Measurements from ENCODE around the gene MMP13. TPM values are rescaled to one million over a fixed set of nuclear protein-coding genes. Genes with fewer than 3 reads are reported as not detected.

Gene MMP13
- total RNA-seq, 2 experiments from 2014 or later = not detected

DNA sequence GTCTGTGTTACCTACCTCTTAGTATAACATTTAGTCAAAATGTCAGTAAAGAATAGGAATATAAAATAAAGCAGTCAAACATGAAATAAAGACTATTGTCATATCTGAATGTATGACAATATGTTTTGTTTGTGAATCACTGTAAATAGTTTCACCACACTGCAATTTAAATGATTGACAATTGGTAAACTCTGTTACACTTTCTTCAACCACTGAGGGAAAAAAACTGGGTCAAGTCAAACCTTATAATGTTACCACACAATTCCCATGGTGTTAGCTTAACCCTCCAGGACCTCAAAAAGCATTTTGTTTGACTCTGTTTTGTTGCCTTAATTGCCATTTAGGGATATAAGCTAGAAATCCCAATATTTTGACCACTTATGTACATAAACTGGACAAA, 10.5 kb upstream of the MMP13 start:
- no peaks in the 10 kb centered on the region for H3K9me3 ChIP-seq (ENCODE audit: low read length)
- DNase-seq (ENCODE audit: low spot score) = no peak
- no peaks in the 10 kb centered on the region for H3K36me3 ChIP-seq (ENCODE audit: insufficient read depth, low read length)
- H4K20me1 ChIP-seq (ENCODE audit: insufficient read depth, low read length) = no peaks in the 10 kb centered on the region
- H3K4me2 ChIP-seq (ENCODE audit: low read length) = no peak overlapping the region
- CTCF ChIA-PET (ENCODE audit: unreplicated experiment) = no interaction called here
- POLR2A ChIA-PET = interaction anchor here (0.6 to 1.3 kb wide), 2 partner anchors 10 to 100 kb away, joined by 3 to 5 read pairs; no protein-coding TSS in a partner anchor
- no peak overlapping the region for H3K4me3 ChIP-seq (ENCODE audit: low read depth, low read length, poor library complexity, severe bottlenecking)
- intact Hi-C loops (cut with micrococcal nuclease; ENCODE audit: unreplicated experiment) = no loop called here
- BruUV-seq (replicated peaks) = no TSS peak
- H3K27ac ChIP-seq (ENCODE audit: low read depth, low read length, poor library complexity, severe bottlenecking) = no peak overlapping the region
- no peak for TF ChIP-seq EZH2phosphoT487 (IDR thresholded peaks at IDR 0.05; ENCODE audit: borderline replicate concordance, low read depth, low read length)
- TF ChIP-seq CTCF (conservative IDR thresholded peaks at IDR 0.05; ENCODE audit: low read length) = no peak
- H3K79me2 ChIP-seq (ENCODE audit: insufficient read depth, low read depth, low read length) = no peaks in the 10 kb centered on the region
- no peaks in the 10 kb centered on the region for H3K9me2 ChIP-seq (ENCODE audit: insufficient read depth, low read length)
- H2AFZ ChIP-seq (ENCODE audit: low read length) = no peak overlapping the region
- no peaks in the 10 kb centered on the region for H3K4me1 ChIP-seq (ENCODE audit: insufficient read depth, low read length, poor library complexity, severe bottlenecking)

GRCh38 chr11:102964867-102965266, 9.3 kb upstream of the MMP13 start:
- DNase-seq (ENCODE audit: low spot score) = no peak
- Histone ChIP-seq H3K79me2 (ENCODE audit: insufficient read depth, low read depth, low read length) (no peaks in the 10 kb centered on the region), H3K9me2 (ENCODE audit: insufficient read depth, low read length) (no peaks in the 10 kb centered on the region), H3K36me3 (ENCODE audit: insufficient read depth, low read length) (no peaks in the 10 kb centered on the region), H3K4me3 (ENCODE audit: low read depth, low read length, poor library complexity, severe bottlenecking) (no peak overlapping the region), H3K9me3 (ENCODE audit: low read length) (no peaks in the 10 kb centered on the region), H4K20me1 (ENCODE audit: insufficient read depth, low read length) (no peaks in the 10 kb centered on the region), H3K4me1 (ENCODE audit: insufficient read depth, low read length, poor library complexity, severe bottlenecking) (no peaks in the 10 kb centered on the region), H3K4me2 (ENCODE audit: low read length) (no peak overlapping the region), H2AFZ (ENCODE audit: low read length) (no peak overlapping the region), H3K27ac (ENCODE audit: low read depth, low read length, poor library complexity, severe bottlenecking) (no peak overlapping the region)
- intact Hi-C loops (cut with micrococcal nuclease; ENCODE audit: unreplicated experiment) = no loop called here
- ChIA-PET CTCF (ENCODE audit: unreplicated experiment) (no interaction called here), POLR2A (interaction anchor here (0.6 to 1.1 kb wide), 3 partner anchors 45 to 503 kb away, joined by 3 to 5 read pairs (median 3); no protein-coding TSS in a partner anchor)
- BruUV-seq (replicated peaks) = no TSS peak
- no peak for TF ChIP-seq EZH2phosphoT487 (IDR thresholded peaks at IDR 0.05; ENCODE audit: borderline replicate concordance, low read depth, low read length)
- TF ChIP-seq CTCF (conservative IDR thresholded peaks at IDR 0.05; ENCODE audit: low read length) = no peak

- no peaks in the 10 kb centered on the region for H3K9me2 ChIP-seq (ENCODE audit: insufficient read depth, low read length)
- H3K4me1 ChIP-seq (ENCODE audit: insufficient read depth, low read length, poor library complexity, severe bottlenecking) = no peaks in the 10 kb centered on the region
- intact Hi-C loops (cut with micrococcal nuclease; ENCODE audit: unreplicated experiment) = no loop called here
- CTCF ChIA-PET (ENCODE audit: unreplicated experiment) = no interaction called here
- no peaks in the 10 kb centered on the region for H3K79me2 ChIP-seq (ENCODE audit: insufficient read depth, low read depth, low read length)
- H3K36me3 ChIP-seq (ENCODE audit: insufficient read depth, low read length) = no peaks in the 10 kb centered on the region
- H3K9me3 ChIP-seq (ENCODE audit: low read length) = no peaks in the 10 kb centered on the region
- POLR2A ChIA-PET = no interaction called here
- no peak overlapping the region for H3K4me3 ChIP-seq (ENCODE audit: low read depth, low read length, poor library complexity, severe bottlenecking)
- BruUV-seq (replicated peaks) = no TSS peak
- no peak overlapping the region for H3K27ac ChIP-seq (ENCODE audit: low read depth, low read length, poor library complexity, severe bottlenecking)
- no peak overlapping the region for H2AFZ ChIP-seq (ENCODE audit: low read length)
- no peak overlapping the region for H3K4me2 ChIP-seq (ENCODE audit: low read length)
- TF ChIP-seq EZH2phosphoT487 (IDR thresholded peaks at IDR 0.05; ENCODE audit: borderline replicate concordance, low read depth, low read length) (no peak), CTCF (conservative IDR thresholded peaks at IDR 0.05; ENCODE audit: low read length) (no peak)
- no peaks in the 10 kb centered on the region for H4K20me1 ChIP-seq (ENCODE audit: insufficient read depth, low read length)
- DNase-seq (ENCODE audit: low spot score) = no peak
These were observed 2.4 kb upstream of the MMP13 start for GRCh38 chr11:102957953-102958352.

All from OCI-LY7 (cell line).